Suprapubic skin (tissue), 3 donors: ENCODE data around the gene ADGRD1.

Experiments used
- EP300 ChIP-seq: sonication (generic); formaldehyde crosslinking; IDR thresholded peaks from one replicate; pipeline ENCODE4 v1.6.1; 2017; ENCODE audit warnings: antibody characterized with exemption
- TF ChIP-seq, protein P1 (sequence below), 2 donors: fragments of 200-600 bp in 1 of 2; fragments of 450-650 bp in 1 of 2; sonication (generic) in 1 of 2; IDR thresholded peaks; one replicate each; pipeline ENCODE4 v1.5.1; 2016 to 2019; ENCODE audit warnings: antibody characterized with exemption in 2 of 2, mild to moderate bottlenecking in 1 of 2, moderate library complexity in 1 of 2

DNA sequence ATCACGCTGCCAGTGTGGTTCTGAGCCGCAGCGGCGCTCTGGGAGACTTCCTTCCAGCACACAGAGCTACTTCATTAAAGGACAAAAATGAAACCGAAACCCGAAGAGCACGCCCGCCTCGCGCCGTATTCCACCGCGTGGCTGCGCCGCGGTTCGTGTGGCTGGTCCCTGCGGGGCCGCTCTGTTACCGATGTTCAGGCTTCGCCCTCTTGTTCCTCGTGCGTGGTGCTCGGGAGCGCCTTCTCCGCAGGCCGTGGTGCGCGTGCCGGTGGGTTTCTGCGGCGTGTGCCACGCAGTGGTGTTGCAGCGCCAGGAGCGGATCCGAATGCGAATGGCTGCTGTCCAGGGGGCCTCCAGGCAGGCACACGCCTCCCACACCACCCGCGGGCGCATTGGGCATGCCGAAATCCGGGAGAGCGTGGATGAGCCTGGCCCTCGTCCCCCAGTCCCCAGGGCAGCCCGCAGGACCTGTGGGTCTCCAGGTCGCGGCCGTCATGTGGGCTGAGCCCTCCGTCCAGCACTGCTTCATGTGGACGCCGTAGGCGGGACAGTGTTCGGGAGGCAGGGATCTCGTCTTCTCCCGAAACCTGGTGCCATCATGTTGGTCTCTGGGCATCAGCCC is 91.2 kb downstream of the ADGRD1 start:
- TF ChIP-seq, protein P1, sequence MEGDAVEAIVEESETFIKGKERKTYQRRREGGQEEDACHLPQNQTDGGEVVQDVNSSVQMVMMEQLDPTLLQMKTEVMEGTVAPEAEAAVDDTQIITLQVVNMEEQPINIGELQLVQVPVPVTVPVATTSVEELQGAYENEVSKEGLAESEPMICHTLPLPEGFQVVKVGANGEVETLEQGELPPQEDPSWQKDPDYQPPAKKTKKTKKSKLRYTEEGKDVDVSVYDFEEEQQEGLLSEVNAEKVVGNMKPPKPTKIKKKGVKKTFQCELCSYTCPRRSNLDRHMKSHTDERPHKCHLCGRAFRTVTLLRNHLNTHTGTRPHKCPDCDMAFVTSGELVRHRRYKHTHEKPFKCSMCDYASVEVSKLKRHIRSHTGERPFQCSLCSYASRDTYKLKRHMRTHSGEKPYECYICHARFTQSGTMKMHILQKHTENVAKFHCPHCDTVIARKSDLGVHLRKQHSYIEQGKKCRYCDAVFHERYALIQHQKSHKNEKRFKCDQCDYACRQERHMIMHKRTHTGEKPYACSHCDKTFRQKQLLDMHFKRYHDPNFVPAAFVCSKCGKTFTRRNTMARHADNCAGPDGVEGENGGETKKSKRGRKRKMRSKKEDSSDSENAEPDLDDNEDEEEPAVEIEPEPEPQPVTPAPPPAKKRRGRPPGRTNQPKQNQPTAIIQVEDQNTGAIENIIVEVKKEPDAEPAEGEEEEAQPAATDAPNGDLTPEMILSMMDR (IDR thresholded peaks at IDR 0.05), result no peak
- no peak for TF ChIP-seq EP300
